MM.1S (cell line): ENCODE data around the gene MRTFA.

Source experiments
- DNase-seq: peaks from one replicate; pipeline ENCODE4 v3.0.0-alpha.2; 2015
- H2AFZ ChIP-seq: fragments of 300-600 bp; sonication (generic); 2 replicates; pipeline ENCODE4 v1.6.0; 2016; ENCODE audit warnings: antibody characterized with exemption, low read length
- H3F3A ChIP-seq: fragments of 300-600 bp; sonication (generic); 2 replicates; pipeline ENCODE4 v1.6.1; 2016; ENCODE audit warnings: mild to moderate bottlenecking, antibody characterized with exemption, low read length, moderate library complexity, mixed read lengths; ENCODE audit not compliant: insufficient read depth
- H3K27ac ChIP-seq: fragments of 300-600 bp; sonication (generic); 2 replicates; pipeline ENCODE4 v1.5.1; 2016; ENCODE audit warnings: mild to moderate bottlenecking, low read length
- H3K27me3 ChIP-seq: fragments of 300-600 bp; sonication (generic); replicated peaks from 2 replicates; pipeline ENCODE4 v1.6.0; 2016; ENCODE audit warnings: low read length; ENCODE audit not compliant: insufficient read depth
- H3K36me3 ChIP-seq: fragments of 300-600 bp; sonication (generic); replicated peaks from 2 replicates; pipeline ENCODE4 v1.6.1; 2016; ENCODE audit warnings: mild to moderate bottlenecking, low read length, mixed read lengths; ENCODE audit not compliant: insufficient read depth
- H3K4me1 ChIP-seq: fragments of 300-600 bp; sonication (generic); 2 replicates; pipeline ENCODE4 v1.6.1; 2016; ENCODE audit warnings: low read length, mixed read lengths
- H3K4me2 ChIP-seq: fragments of 300-600 bp; sonication (generic); 2 replicates; pipeline ENCODE4 v1.6.0; 2016; ENCODE audit warnings: low read depth, low read length
- H3K4me3 ChIP-seq: fragments of 300-600 bp; sonication (generic); 2 replicates; pipeline ENCODE4 v1.5.1; 2016; ENCODE audit warnings: low read length, mixed read lengths
- H3K79me2 ChIP-seq: fragments of 300-600 bp; sonication (generic); 2 replicates; pipeline ENCODE4 v1.6.1; 2016; ENCODE audit warnings: mixed run types, low read length, mixed read lengths
- H3K9ac ChIP-seq: fragments of 300-600 bp; sonication (generic); 2 replicates; pipeline ENCODE4 v1.6.1; 2016; ENCODE audit warnings: low read length, mixed read lengths
- H3K9me2 ChIP-seq: fragments of 300-600 bp; sonication (generic); replicated peaks from 2 replicates; pipeline ENCODE4 v1.6.1; 2016; ENCODE audit warnings: mild to moderate bottlenecking, low read length, mixed read lengths; ENCODE audit not compliant: insufficient read depth
- H3K9me3 ChIP-seq: fragments of 300-600 bp; sonication (generic); replicated peaks from 2 replicates; pipeline ENCODE4 v1.6.1; 2016; ENCODE audit warnings: mild to moderate bottlenecking, low read length, mixed read lengths; ENCODE audit not compliant: insufficient read depth
- H4K20me1 ChIP-seq: fragments of 300-600 bp; sonication (generic); 2 replicates; pipeline ENCODE4 v1.6.1; 2016; ENCODE audit warnings: mild to moderate bottlenecking, low read length, moderate library complexity, mixed read lengths; ENCODE audit not compliant: insufficient read depth
- EZH2 ChIP-seq: fragments of 300-600 bp; sonication (generic); optimal IDR thresholded peaks from 2 replicates; pipeline ENCODE3; 2017; ENCODE audit warnings: low read depth, mild to moderate bottlenecking, antibody characterized with exemption, low read length, mixed read lengths
- EZH2phosphoT487 ChIP-seq: fragments of 300-600 bp; sonication (generic); IDR thresholded peaks from 2 replicates; pipeline ENCODE4 v1.6.1; 2018; ENCODE audit warnings: antibody characterized with exemption, low read length
- TF ChIP-seq, protein P1 (sequence below): fragments of 300-600 bp; sonication (generic); IDR thresholded peaks from 2 replicates; pipeline ENCODE4 v1.5.1; 2016; ENCODE audit warnings: antibody characterized with exemption, low read length, mixed read lengths

Gene MRTFA

DNA sequence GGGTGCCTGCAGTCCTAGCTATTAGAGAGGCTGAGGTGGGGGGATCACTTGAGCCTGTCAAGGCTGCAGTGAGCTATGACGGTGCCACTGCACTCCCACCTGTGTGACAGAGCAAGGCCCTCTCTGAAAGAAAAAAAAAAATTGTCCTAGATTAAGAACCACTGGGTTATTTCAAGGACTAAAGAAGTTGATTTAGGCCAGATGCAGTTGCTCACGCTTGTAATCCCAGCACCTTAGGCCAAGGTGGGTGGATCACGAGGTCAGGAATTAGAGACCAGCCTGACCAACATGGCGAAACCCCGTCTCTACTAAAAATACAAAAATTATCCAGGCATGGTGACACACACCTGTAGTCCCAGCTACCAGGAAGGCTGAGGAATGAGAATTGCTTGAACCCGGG lies 129.0 kb downstream of the MRTFA start:
- Histone ChIP-seq H4K20me1 (no peaks in the 10 kb centered on the region), H3K4me2 (no peak overlapping the region), H3K79me2 (no peaks in the 10 kb centered on the region), H3K9ac (no peak overlapping the region), H3K9me3 (no peaks in the 10 kb centered on the region), H3K36me3 (no peaks in the 10 kb centered on the region), H3K27me3 (no peaks in the 10 kb centered on the region), H3K9me2 (no peaks in the 10 kb centered on the region), H3K27ac (no peak overlapping the region), H3F3A (0 out of 2 replicates have a peak, but pooled peaks cover 3% of the 10 kb centered on the region), H3K4me1 (0 out of 2 replicates have a peak, but pooled peaks cover 9% of the 10 kb centered on the region), H3K4me3 (no peak overlapping the region), H2AFZ (no peak overlapping the region)
- TF ChIP-seq, protein P1, sequence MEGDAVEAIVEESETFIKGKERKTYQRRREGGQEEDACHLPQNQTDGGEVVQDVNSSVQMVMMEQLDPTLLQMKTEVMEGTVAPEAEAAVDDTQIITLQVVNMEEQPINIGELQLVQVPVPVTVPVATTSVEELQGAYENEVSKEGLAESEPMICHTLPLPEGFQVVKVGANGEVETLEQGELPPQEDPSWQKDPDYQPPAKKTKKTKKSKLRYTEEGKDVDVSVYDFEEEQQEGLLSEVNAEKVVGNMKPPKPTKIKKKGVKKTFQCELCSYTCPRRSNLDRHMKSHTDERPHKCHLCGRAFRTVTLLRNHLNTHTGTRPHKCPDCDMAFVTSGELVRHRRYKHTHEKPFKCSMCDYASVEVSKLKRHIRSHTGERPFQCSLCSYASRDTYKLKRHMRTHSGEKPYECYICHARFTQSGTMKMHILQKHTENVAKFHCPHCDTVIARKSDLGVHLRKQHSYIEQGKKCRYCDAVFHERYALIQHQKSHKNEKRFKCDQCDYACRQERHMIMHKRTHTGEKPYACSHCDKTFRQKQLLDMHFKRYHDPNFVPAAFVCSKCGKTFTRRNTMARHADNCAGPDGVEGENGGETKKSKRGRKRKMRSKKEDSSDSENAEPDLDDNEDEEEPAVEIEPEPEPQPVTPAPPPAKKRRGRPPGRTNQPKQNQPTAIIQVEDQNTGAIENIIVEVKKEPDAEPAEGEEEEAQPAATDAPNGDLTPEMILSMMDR = no peak
- TF ChIP-seq EZH2phosphoT487 (no peak), EZH2 (no peak)
- DNase-seq = no peak

DNA sequence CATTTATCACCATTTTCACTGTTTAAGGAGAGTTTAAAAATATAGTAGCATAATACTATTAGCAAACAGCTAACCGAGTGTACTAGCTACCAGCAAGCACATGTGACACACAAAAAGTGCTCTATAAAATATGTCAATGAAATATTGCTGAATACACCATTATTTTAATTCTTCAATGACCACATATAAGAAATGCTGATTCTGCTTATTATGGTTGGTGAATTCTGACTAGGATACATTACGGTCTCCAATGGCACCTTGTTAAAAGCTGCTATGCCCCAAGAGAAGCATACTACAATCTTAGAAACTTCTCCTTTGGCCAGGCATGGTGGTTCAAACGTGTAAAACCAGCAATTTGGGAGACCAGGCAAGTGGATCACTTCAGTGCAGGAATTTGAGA lies 129.8 kb downstream of the MRTFA start:
- no peaks in the 10 kb centered on the region for H4K20me1 ChIP-seq
- no peaks in the 10 kb centered on the region for H3K36me3 ChIP-seq
- DNase-seq = no peak
- no peaks in the 10 kb centered on the region for H3K9me2 ChIP-seq
- H3K27me3 ChIP-seq = no peaks in the 10 kb centered on the region
- no peak overlapping the region for H2AFZ ChIP-seq
- no peak overlapping the region for H3K4me3 ChIP-seq
- H3F3A ChIP-seq = 0 out of 2 replicates have a peak, but pooled peaks cover 3% of the 10 kb centered on the region
- H3K27ac ChIP-seq = no peak overlapping the region
- H3K9ac ChIP-seq = no peak overlapping the region
- H3K4me2 ChIP-seq = no peak overlapping the region
- no peaks in the 10 kb centered on the region for H3K9me3 ChIP-seq
- 0 out of 2 replicates have a peak, but pooled peaks cover 9% of the 10 kb centered on the region for H3K4me1 ChIP-seq
- TF ChIP-seq, protein P1 = no peak
- TF ChIP-seq EZH2phosphoT487 (no peak), EZH2 (no peak)
- H3K79me2 ChIP-seq = no peaks in the 10 kb centered on the region

- H3K27ac ChIP-seq = no peak overlapping the region
- H3K9me2 ChIP-seq = no peaks in the 10 kb centered on the region
- H3K4me2 ChIP-seq = no peak overlapping the region
These were observed 132.0 kb downstream of the MRTFA start for GRCh38 chr22:40504285-40505249.

More at GRCh38 chr22:40504285-40505249, 132.0 kb downstream of the MRTFA start:
- no peak for DNase-seq
- Histone ChIP-seq H3K79me2 (no peaks in the 10 kb centered on the region), H3K4me3 (no peak overlapping the region), H3K27me3 (no peaks in the 10 kb centered on the region), H3K36me3 (no peaks in the 10 kb centered on the region), H3K9me3 (no peaks in the 10 kb centered on the region), H2AFZ (no peak overlapping the region), H3F3A (0 out of 2 replicates have a peak, but pooled peaks cover 3% of the 10 kb centered on the region), H3K9ac (no peak overlapping the region), H4K20me1 (no peaks in the 10 kb centered on the region), H3K4me1 (peaks cover 11% of the 10 kb centered on the region; the same call in 1 of the 2 replicates)
- TF ChIP-seq EZH2 = no peak
- TF ChIP-seq EZH2phosphoT487 = no peak
- TF ChIP-seq, protein P1 = no peak
